ENCODE measurements around the gene OR2B2. TPM values are rescaled to one million over a fixed set of nuclear protein-coding genes. Genes with fewer than 3 reads are reported as not detected.
A peak's percentile ranks its signal among the peaks of the same experiment; 100 is the strongest.

Gene OR2B2
- total RNA-seq, 2 experiments from 2014 or later, result not detected

DNA sequence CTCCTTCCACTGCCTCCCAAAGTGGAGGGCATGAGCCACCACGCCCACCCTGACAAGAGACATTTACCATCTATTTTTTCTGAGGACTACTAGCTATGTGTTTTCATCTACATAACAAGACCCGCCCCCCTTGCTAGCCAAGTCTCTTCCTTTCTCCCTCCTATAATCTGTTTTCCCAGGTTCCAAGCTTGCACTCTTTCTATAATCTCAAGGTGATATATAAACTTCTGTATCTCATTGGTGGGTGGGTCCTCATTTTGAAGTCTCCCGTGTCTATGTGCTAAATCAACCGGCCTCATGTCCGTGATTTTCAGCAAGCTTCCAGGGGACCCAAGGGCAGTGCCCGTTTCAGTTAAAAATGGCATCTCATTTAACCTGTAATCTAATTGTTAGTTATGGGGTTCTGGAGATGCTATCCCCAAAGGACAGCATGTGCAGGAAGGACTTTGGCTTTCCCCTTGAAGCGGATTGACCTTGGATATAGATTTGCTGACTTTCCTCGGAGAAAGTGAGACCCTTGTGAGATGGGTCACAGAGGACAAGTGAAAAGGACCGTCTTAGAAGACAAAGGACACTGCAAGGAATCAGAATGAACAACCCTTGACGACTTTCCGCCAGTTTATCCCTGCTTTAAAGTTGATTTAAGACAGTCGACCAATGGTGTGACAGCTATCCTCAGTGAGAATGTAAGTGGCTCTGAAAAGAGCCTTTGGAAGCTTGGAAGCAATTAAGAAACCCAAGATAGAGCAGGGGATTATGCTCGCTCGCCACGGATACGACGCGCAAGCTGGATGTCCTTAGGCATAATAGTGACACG, 22.4 kb downstream of the OR2B2 start:
- H3K4me1 Mint-ChIP-seq (ENCODE audit: low read depth), result peaks cover 29% of the 10 kb centered on the region
- POLR2A ChIA-PET, result interaction anchor here (0.6 to 10.4 kb wide), 53 partner anchors 8 to 1870 kb away, joined by 3 to 1297 read pairs (median 6); partner anchors contain the start of genes HMGN4, ZNF184, ZSCAN26 and ZSCAN31
- CTCF ChIA-PET, result interaction anchor here (0.7 to 3.1 kb wide), 11 partner anchors 15 to 712 kb away, joined by 3 to 28 read pairs (median 4); a partner anchor contains a TSS
- H3K4me3 Mint-ChIP-seq, result peak overlapping the region; percentile 77
- ATAC-seq (ENCODE audit: poor library complexity), result no peak
- Histone ChIP-seq H3K27me3 (ENCODE audit: control insufficient read depth in 1 of 2, insufficient read depth in 2 of 2, low read length in 2 of 2) (no peaks in the 10 kb centered on the region), H3K4me1 (ENCODE audit: insufficient read depth, low read length) (peaks cover 48% of the 10 kb centered on the region), H3K9me3 (ENCODE audit: control insufficient read depth in 1 of 2, insufficient read depth in 1 of 2, low read length in 2 of 2) (peaks cover 0 to 24% of the 10 kb centered on the region in 2 experiments), H3K4me3 (ENCODE audit: low read length) (peak overlapping the region; percentile 57), H3K36me3 (ENCODE audit: insufficient read depth, low read length) (no peaks in the 10 kb centered on the region), H3K27ac (ENCODE audit: low read depth in 1 of 2, low read length in 2 of 2) (peak overlapping the region; percentile 39 to 66)
- H3K27ac Mint-ChIP-seq, result no peak overlapping the region
- H3K9me3 Mint-ChIP-seq, result peaks cover 2% of the 10 kb centered on the region
- no peak for DNase-seq
- intact Hi-C loops (cut with DNase I, micrococcal nuclease), result loop anchor here (1.0 to 10.0 kb wide), 6 partner anchors 16 to 1865 kb away; a partner anchor contains a TSS
- peaks cover 10% of the 10 kb centered on the region for H3K36me3 Mint-ChIP-seq (ENCODE audit: low read depth)
- TF ChIP-seq, protein P1, sequence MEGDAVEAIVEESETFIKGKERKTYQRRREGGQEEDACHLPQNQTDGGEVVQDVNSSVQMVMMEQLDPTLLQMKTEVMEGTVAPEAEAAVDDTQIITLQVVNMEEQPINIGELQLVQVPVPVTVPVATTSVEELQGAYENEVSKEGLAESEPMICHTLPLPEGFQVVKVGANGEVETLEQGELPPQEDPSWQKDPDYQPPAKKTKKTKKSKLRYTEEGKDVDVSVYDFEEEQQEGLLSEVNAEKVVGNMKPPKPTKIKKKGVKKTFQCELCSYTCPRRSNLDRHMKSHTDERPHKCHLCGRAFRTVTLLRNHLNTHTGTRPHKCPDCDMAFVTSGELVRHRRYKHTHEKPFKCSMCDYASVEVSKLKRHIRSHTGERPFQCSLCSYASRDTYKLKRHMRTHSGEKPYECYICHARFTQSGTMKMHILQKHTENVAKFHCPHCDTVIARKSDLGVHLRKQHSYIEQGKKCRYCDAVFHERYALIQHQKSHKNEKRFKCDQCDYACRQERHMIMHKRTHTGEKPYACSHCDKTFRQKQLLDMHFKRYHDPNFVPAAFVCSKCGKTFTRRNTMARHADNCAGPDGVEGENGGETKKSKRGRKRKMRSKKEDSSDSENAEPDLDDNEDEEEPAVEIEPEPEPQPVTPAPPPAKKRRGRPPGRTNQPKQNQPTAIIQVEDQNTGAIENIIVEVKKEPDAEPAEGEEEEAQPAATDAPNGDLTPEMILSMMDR (IDR thresholded peaks at IDR 0.05), result no peak
- H3K27me3 Mint-ChIP-seq, result no peaks in the 10 kb centered on the region

DNA sequence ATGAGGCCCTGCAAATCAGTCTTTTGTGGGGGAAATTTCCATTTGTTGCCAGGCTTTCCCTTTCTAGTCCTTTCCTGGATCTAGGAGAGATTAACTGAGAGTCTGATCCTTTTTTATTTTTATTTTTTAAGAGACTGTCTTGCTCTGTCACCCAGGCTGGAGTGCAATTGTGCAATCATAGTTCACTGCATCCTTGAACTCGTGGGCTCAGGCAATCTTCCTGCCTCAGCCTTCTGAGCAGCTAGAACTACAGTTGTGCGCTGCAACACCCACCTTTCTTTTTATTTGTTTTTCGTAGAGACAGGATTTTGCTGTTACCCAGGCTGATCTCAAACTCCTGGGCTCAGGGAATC, 22.9 kb downstream of the OR2B2 start:
- Mint-ChIP-seq H3K9me3 (peaks cover 2% of the 10 kb centered on the region), H3K27ac (no peak overlapping the region), H3K4me1 (ENCODE audit: low read depth) (peaks cover 29% of the 10 kb centered on the region), H3K36me3 (ENCODE audit: low read depth) (peaks cover 10% of the 10 kb centered on the region), H3K4me3 (no peak overlapping the region), H3K27me3 (no peaks in the 10 kb centered on the region)
- intact Hi-C loops (cut with DNase I, micrococcal nuclease), result loop anchor here in 1 of 2 experiments (1.0 kb wide), 1 partner anchor 15 kb away; no protein-coding TSS in a partner anchor
- H3K4me1 ChIP-seq (ENCODE audit: insufficient read depth, low read length), result peaks cover 42% of the 10 kb centered on the region
- no peak overlapping the region for H3K4me3 ChIP-seq (ENCODE audit: low read length)
- no peak overlapping the region for H3K27ac ChIP-seq (ENCODE audit: low read depth in 1 of 2, low read length in 2 of 2)
- no peaks in the 10 kb centered on the region for H3K36me3 ChIP-seq (ENCODE audit: insufficient read depth, low read length)
- H3K9me3 ChIP-seq (ENCODE audit: control insufficient read depth in 1 of 2, insufficient read depth in 1 of 2, low read length in 2 of 2), result peaks cover 0 to 24% of the 10 kb centered on the region in 2 experiments
- no peaks in the 10 kb centered on the region for H3K27me3 ChIP-seq (ENCODE audit: control insufficient read depth in 1 of 2, insufficient read depth in 2 of 2, low read length in 2 of 2)
- TF ChIP-seq, protein P1 (IDR thresholded peaks at IDR 0.05), result no peak
- POLR2A ChIA-PET, result interaction anchor here (1.7 to 10.4 kb wide), 9 partner anchors 8 to 1733 kb away, joined by 4 to 1297 read pairs (median 20); a partner anchor contains a TSS
- CTCF ChIA-PET, result interaction anchor here (1.0 to 3.1 kb wide), 3 partner anchors 17 to 51 kb away, joined by 3 to 28 read pairs (median 3); a partner anchor contains a TSS
- DNase-seq (no peak), ATAC-seq (ENCODE audit: poor library complexity) (no peak)

DNA sequence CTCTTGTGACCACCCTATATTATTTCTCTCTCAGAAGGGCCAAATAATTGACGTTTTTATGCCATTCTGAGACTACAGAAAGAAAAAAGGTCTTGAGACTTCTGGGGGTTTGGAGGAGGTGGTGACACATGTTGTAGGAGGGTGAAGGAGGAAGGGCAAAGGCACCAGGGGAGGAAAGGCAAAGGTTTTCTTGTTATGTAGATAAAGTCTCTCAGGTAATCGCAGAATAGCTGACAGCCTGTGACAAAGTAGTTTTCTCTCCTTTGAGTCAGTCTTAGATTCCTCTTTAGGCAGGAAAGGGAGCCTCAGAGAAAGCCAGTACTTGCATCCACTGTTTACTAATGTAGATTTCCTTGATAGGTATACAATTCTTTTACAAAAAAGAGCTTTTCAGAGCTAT, 23.6 kb downstream of the OR2B2 start:
- no peak overlapping the region for H3K27ac Mint-ChIP-seq
- ChIA-PET CTCF (interaction anchor here (1.1 to 3.1 kb wide), 2 partner anchors 17 to 51 kb away, joined by 3 to 28 read pairs; a partner anchor contains a TSS), POLR2A (interaction anchor here (3.6 to 10.4 kb wide), 3 partner anchors 19 to 79 kb away, joined by 94 to 1297 read pairs (median 146); a partner anchor contains a TSS)
- no peak for ATAC-seq (ENCODE audit: poor library complexity)
- Histone ChIP-seq H3K4me1 (ENCODE audit: insufficient read depth, low read length) (peaks cover 35% of the 10 kb centered on the region), H3K9me3 (ENCODE audit: control insufficient read depth in 1 of 2, insufficient read depth in 1 of 2, low read length in 2 of 2) (peaks cover 0 to 22% of the 10 kb centered on the region in 2 experiments), H3K36me3 (ENCODE audit: insufficient read depth, low read length) (no peaks in the 10 kb centered on the region), H3K27ac (ENCODE audit: low read depth in 1 of 2, low read length in 2 of 2) (no peak overlapping the region), H3K27me3 (ENCODE audit: control insufficient read depth in 1 of 2, insufficient read depth in 2 of 2, low read length in 2 of 2) (no peaks in the 10 kb centered on the region), H3K4me3 (ENCODE audit: low read length) (no peak overlapping the region)
- no peak for DNase-seq
- TF ChIP-seq, protein P1 (IDR thresholded peaks at IDR 0.05), result no peak
- H3K4me3 Mint-ChIP-seq, result no peak overlapping the region
- no peaks in the 10 kb centered on the region for H3K27me3 Mint-ChIP-seq
- intact Hi-C loops (cut with DNase I, micrococcal nuclease), result no loop called here
- H3K9me3 Mint-ChIP-seq, result peaks cover 2% of the 10 kb centered on the region
- H3K36me3 Mint-ChIP-seq (ENCODE audit: low read depth), result peaks cover 10% of the 10 kb centered on the region
- peaks cover 29% of the 10 kb centered on the region for H3K4me1 Mint-ChIP-seq (ENCODE audit: low read depth)

All from CD4-positive, alpha-beta T cell (primary cell).